Measurements from ENCODE around the gene FBXW5.

FBXW5 gene

DNA sequence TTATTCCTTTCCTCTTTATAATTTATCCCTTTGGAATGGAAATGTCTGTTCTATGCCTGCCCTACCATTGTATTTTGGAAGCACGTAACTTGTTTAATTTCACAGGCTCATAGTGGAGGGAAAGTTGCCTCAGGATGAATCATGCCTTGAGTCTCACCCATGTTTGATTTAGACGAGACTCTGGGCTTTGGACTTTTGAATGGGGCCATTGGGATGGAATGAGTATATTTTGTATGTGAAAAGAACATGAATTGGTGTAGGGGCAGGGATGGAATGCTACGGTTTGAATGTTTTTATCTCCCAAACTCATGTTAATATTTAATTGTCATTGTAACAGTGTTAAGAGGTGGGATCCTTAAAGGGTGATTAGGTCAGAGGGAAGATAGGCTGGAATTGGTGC, 10.3 kb downstream of the FBXW5 start:
- no peak for DNase-seq (ENCODE audit: low spot score)

DNA sequence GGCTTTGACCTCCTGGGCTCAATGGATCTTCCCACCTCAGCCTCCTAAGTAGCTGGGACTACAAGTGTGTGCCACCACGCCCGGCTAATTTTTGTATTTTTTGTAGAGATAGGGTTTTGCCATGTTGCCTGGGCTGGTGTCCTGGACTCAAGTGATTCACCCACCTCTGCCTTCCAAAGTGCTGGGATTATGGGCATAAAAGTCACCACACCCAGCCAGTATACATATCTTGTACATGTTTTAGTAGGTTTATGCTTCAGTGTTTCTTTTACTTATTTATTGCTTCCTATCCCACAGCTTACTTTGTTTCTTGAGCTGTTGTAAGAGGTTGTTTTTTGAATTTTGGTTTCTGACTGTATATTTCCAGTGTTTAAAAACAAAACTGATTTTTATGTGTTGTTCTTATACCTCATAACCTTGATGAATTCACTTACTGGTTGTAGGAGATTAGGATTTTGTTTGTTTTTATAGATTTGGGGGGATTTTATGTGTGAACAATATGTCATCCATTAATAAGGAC, 12.9 kb downstream of the FBXW5 start:
- no peak for DNase-seq (ENCODE audit: low spot score)

DNA sequence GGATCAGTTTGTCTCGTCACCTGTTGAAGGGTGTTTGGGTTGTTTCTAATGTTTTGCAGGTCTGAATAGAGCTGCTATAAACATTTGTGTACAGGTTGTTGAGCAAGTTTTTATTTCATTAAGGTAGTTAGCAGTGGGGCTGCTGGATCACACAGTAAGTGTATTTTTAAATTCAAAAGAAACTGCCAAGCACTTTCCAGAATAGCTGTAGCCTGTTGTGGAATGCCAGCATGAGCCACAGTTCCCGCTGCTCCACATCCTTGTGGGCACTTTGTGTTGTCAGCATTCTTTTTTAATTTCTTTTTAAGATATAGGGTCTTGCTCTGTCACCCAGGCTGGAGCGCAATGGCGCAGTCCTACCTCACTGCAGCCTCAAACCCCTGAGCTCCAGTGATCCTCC, 14.5 kb downstream of the FBXW5 start:
- DNase-seq (ENCODE audit: low spot score) = no peak

DNA sequence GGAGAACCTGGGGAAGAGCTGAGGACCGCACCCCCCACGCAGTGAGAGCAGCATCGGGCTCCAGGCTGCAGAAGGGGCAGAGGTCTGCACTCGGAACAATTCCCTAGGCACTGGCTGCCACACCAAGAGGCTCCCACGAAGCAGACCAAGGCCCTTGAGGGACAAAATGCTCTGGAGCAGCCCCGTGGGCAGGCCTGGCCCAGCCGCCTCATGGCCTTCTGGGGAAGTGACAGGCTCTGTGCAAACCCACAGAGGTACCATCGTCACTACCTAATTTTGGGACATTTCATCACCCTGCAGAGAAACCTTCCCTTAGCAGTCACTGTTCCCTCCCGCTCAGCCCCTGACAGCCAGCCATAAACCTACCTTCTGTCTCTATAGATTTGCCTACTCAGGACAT, 15.9 kb downstream of the FBXW5 start:
- no peak for DNase-seq (ENCODE audit: low spot score)

DNA sequence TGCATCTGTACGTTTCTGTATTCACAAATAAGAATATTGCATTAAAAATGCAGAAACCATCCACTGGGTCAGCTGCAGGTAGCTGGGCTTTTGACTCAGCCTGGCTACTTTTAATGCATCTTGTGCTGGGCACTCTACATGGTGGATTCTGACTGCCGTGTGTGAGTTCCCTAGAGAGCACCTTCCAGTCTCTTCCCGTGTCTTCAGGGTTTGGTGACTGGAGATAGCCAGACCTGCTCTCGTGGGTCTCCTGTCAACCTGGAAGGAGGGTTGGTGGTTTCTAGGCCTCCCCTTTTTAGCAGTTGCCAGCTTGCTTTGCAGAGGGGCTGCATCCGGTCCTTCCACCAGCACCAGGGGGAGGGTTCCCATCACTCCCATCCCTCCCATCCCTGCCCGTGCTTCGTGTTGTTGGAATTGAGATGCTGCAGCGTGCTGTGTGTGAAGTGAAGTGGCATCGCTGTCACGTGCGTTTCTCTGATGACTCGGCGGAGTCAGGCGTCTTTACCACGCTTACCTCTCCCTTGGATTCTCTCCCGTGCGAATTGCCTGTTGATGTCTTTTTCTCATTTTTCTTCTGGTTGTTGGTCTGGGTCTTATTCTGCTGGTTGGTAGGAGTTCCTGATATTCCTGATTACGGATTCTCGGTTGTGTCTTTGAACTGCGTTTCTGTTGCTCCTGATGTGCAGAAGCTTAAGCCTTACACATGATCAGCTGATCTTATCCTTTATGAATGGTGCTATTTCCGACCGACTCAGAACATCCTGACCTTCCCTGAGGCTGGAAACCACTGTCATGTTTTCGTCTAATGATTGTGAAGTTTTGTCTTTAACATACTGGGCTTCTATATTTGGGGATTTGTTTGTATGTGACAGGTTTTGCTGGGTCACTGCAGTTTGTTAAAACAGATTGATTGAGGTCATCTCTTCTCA, 16.9 kb downstream of the FBXW5 start:
- no peak for DNase-seq (ENCODE audit: low spot score)

DNA sequence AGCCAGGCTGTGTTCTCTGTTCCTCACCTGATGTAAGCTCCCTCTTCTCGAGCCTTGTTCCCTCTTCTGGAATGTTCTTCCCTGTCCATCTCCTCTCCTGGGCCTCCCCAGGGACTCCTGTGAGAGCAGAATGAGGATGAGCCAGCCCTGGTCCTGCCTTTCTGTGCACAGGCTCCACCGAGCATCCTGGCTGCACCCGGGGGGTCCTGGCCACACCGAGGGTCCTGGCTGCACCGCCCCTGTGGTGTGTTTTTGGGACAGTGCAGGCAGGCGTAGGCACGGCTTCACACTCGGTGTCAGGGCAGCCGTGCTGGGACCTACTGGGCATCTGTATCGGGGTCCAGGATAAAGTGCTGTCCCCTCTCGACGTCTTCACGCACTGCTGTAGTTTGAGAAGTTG, 17.8 kb downstream of the FBXW5 start:
- DNase-seq (ENCODE audit: low spot score) = no peak

DNA sequence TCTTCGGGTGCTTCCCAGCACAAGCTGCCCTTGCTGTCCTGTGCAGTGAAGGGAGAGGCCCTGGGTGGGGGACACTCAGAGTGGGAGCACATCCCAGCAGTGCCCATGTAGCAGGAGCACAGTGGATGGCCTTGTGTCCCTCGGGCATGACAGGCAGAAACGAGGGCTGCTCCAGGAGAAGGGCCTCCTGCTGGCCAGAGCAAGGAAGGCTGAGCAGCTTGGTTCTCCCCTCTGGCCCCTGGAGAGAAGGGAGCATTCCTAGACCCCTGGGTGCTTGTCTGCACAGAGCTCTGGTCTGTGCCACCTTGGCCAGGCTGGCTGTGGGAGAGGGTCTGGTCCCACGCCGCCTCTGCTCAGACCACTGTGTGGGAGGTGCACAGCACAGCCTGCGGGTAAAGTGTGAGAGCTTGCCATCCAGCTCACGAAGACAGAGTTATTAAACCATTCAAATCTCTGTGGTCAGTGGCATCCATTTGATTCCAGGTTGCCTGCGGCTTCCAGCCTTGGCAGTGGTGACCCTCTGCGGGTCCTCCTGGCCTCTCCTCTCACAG, 18.3 kb downstream of the FBXW5 start:
- DNase-seq (ENCODE audit: low spot score) = no peak

DNA sequence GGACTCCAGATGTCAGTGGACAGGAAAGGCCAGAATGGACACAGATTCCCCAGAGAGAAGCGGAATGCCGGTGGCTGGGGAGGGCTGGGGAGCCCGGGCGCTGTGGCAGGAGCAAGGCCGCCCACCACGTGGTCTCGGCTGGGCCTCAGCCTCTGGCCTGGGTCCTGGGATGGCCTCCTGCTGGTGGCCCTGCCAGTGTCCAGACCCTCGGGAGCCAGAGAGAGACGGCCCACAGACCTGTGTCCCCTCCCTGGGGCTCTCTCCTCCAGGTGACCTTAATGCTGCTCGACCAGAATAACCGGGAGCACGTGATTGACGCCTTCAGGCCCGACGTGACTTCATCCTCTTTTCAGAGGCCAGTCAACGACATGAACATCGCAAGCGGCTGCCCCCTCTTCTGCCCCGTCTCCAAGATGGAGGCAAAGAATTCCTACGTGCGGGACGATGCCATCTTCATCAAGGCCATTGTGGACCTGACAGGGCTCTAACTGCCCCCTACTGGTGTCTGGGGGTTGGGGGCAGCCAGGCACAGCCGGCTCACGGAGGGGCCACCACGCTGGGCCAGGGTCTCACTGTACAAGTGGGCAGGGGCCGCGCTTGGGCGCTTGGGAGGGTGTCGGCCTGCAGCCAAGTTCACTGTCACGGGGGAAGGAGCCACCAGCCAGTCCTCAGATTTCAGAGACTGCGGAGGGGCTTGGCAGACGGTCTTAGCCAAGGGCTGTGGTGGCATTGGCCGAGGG, 19.0 kb downstream of the FBXW5 start:
- no peak for DNase-seq (ENCODE audit: low spot score)

DNA sequence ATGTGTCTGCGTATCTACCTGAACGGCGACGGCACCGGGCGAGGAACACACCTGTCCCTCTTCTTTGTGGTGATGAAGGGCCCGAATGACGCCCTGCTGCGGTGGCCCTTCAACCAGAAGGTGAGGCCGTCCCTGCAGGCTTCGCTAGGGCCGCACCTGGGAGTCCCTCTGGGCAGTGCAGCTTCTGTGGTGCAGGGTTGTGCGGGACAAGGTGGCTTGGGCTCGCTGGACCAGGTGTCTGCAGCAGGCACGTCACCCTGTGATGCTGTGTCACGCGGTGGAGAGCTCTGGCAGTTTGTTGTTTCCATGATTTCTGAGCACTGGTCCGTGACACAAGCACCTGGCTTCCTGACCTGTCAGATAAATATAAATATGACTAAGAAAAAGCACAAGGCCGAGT, 20.7 kb downstream of the FBXW5 start:
- DNase-seq (ENCODE audit: low spot score) = no peak

DNA sequence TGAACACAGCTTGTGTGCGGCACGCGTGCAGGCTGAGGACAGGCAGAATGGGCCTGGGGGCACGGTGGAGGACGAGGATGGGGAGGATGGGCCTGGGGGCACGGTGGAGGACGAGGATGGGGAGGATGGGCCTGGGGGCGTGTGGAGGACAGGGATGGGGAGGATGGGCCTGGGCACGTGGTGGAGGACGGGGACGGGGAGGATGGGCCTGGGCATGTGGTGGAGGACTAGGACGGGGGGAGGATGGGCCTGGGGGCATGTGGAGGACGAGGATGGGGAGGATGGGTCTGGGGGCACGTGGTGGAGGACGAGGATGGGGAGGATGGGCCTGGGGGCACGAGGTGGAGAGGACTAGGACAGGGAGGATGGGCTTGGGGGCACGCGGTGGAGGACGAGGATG, 22.0 kb downstream of the FBXW5 start:
- no peak for DNase-seq (ENCODE audit: low spot score)

DNA sequence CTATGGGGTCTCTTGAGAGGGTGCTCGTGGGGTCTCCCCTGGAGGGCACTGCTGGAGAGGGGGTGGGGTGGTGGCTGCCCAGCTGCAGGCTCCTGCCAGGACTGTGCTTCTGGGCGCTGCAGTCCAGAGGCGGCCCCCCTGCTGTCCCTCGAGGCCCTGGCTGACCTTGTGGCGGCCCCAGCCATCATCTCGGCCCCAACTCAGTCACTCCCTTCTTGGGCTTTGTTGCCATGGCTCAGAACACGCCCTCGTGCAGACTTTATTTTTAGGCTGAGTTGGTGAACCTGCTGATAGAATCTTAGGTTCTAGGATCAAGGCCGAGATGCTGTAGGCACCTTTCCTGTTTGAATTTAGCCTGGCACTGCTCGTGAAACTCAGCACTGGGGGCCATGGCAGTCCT, 22.8 kb downstream of the FBXW5 start:
- DNase-seq (ENCODE audit: low spot score) = no peak

DNA sequence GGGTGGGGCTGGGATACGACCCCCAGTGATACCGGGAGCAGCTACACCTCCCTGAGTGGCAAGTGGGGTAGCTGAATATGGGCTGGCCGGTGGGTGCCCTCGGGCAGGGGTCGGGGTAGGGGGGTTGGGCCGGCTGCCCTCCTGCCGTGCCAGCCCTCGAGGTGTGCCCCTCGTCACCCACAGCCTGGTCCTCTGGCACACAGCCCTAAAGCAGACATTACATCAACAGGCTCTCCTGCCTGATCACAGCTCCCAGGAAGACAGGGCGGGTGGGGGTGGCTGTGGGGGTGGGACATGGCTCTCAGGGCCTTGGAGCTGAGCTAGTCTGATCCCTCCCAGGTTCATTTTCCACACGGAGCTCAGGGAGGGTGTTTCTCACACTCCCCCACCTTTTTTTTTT, 23.2 kb downstream of the FBXW5 start:
- DNase-seq (ENCODE audit: low spot score) = no peak

DNA sequence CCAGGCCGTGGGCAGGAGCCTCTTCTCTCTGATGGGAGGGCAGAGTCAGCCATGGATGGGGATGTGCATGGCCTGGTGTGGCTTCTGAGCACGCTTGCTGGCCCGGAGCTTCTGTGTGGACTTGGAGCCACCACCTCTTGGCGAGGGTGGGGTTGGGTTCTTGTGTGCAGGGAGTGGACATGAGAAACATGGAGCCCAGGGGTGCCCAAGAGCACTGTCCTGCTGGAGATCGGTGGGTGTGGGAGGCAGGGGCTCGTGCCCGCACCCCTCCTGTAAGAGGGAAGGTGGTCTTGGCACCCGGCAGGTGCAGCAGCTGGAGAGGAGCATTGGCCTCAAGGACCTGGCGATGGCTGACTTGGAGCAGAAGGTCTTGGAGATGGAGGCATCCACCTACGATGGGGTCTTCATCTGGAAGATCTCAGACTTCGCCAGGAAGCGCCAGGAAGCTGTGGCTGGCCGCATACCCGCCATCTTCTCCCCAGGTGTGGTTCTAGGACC, 23.8 kb downstream of the FBXW5 start:
- DNase-seq (ENCODE audit: low spot score) = no peak

DNA sequence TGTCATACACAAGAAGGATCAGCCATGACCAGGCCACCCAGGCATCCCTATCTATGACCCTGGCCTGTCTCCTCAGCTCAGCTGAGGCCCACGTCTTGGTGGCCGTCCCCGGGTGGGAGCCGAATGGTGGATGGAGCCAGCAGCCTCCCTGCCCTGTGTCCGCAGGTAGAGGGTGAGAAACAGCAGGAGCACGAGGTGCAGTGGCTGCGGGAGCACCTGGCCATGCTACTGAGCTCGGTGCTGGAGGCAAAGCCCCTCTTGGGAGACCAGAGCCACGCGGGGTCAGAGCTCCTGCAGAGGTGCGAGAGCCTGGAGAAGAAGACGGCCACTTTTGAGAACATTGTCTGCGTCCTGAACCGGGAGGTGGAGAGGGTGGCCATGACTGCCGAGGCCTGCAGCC, 24.5 kb downstream of the FBXW5 start:
- DNase-seq (ENCODE audit: low spot score) = no peak

DNA sequence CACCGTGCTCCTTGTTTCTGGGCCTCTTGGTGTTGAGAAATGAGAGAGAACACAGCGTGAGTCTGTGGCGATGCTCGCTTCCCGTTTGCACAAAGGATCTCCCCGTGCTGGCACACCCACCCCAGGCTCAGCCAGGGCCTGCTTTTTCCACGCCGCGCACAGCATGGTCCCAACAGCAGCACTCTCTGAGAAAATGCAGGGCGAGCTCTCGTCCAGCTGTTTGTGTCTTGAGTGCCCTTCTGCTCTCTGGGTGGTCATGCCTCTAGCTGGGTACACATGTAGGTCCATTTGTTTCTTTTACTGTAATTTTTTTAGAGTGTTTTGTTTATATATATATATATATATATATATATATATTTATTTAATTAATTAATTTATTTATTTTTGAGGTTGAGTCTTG, 26.6 kb downstream of the FBXW5 start:
- DNase-seq (ENCODE audit: low spot score) = no peak

DNA sequence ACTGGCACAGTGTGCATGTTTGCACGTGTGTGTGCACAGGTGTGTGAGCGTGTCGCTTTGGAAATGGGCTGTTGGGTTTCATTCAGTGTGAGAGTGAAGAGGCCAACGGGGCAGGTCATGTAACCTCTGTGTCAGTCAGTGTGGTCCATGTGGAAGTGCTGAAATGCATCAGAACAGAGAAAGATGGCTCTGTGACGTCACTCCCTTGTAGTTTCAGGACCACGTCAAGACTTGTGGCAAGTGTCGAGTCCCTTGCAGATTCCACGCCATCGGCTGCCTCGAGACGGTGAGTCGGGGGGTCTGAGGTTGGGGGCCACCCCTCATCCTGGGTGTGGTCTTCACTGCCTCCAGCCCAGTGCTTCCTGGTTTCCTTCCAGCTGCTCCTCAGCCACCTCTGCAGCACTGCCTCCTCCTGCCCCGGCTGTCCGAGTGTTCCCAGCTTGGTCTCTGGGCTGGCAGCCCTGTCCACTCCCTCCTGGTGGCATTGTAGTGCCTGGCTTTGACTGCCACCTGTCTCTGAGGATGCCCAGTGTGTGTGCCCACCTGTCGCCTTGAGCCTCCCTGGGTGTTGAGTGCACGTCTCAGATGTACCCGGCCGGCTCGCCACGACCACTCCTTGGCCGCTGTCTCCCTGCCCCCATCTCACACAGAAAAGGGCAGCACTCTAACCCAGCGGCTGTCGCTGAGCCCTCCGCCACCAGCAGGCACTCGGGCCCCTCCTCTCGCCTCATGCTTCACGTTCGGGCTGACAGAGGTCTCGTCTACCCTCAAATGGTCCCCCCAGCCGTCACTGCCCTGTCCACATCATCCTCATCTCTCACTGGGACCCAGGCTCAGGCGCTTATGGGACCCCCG, 28.0 kb downstream of the FBXW5 start:
- no peak for DNase-seq (ENCODE audit: low spot score)

DNA sequence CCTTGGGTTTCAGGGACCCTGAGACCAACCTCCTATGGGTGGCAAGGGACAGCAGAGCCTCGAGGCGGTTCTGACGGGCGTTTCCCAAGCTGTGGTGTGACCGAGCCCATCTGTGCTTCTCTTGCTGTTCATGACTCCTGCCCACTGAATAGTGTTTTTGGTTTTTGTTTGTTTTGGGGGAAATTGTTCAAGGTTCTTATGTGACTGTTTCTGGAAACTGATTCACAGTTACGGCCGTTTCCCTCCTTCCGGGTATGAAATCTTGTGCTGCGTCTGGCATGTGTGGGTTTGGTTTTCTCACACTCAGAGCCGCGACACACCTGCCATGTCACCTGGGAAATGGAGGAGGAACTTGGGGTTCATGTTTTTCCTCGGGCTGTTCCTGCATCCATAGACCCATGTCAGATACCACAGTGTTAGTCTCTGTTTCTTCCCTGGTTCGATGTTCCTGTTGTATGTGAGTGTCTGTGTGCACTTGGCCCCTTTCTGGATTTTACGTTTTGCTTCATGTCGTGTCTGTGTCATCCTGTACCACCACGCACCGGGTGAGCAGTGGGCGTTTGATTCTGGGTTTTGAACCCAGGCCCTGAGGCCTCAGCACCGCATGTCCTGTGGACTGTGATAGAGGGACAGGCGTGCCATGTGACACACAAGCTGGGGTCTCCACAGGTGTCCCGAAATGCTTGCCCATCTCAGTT, 28.8 kb downstream of the FBXW5 start:
- DNase-seq (ENCODE audit: low spot score) = no peak

DNA sequence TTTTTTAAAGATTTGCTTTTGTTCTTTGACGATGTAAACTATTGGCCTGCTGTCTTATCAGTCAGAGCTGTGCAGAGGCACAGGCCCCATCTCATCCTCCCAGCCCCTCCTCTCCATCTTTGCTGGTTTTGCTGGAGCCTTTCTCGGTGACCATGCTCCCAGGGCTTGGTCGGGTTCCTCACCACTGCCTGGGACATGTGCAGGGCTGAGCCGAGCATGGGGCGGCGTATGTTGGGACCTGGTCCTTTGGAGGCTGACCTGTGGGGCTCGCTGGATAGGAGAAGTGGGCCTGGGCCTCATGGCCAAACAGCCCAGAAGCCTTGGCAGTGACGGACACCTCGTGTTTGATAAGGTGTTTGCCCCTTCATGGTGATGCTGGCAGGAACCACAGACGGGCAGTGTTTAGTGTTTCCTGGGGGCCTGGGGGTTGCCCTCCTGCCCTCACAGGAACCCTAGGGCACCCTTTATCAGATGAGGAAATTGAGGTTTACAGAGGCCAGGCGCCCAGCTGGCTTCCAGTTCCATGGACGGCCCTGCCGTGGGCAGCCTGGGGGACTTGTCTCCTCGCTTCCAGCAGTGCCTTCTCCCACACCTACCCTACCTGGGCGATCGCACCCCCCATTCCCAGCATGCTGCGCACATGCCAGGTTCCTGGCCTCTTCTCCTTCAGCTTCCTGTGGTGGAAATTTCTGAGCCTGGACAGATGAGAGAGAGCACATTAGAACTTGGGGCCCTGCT, 30.7 kb downstream of the FBXW5 start:
- no peak for DNase-seq (ENCODE audit: low spot score)

DNA sequence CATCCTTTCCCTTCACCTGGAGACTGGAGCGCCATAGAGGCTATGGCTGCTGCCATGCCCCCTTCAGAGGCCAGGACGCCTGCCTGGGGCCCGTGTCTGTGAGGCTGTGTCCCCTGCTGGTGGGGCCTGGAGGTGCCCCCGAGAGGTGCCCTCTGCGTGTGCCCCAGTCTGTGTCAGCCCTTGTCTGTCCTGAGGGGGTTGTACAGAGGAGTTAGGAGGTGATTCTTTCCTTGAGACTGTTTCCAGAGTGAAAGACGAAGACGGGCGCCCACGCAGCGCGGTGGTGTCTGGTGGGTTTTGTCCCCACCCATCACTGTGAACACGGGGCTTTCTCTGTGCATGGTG, 33.7 kb downstream of the FBXW5 start:
- DNase-seq (ENCODE audit: low spot score) = no peak

DNA sequence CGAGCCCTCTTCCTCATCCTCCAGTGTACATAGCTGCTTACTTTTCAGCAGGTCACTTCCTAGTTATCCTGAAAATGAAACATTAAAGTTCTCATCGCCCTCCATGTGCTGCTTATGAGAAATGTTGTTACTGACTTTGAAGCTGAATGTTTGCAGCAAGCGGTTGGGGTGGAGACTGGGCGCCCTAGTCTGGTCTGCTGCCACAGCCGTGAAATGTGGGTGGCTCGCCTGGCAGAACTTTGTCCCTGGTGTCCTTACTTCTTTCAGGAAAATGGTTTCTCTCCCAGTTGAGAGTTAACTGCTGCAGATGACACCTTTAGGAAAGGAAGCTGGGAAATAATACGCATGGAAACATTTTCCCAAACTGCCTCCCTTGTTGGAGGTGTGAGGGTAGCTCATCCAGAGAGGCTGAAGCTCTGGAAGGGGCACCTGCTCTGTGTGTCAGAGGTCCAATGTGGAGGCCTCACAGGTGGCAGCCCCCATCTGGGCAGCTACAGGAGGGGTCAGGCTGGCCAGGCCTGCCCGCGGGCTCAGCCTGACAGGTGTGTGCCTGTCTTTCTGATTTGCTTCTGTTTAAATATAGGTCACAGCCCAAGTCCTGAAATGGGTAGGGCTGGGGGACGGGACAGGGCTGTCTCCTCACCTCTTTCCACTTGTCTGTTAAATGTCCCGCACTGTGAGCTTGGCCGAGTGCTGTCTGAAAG, 34.2 kb downstream of the FBXW5 start:
- no peak for DNase-seq (ENCODE audit: low spot score)
